ENCODE data around the gene NKIRAS1. TPM values are rescaled to one million over a fixed set of nuclear protein-coding genes. Genes with fewer than 3 reads are reported as not detected.

NKIRAS1 gene
- total RNA-seq: 10 to 100 TPM; 12.9 to 21.9 (median 15.8) TPM

DNA sequence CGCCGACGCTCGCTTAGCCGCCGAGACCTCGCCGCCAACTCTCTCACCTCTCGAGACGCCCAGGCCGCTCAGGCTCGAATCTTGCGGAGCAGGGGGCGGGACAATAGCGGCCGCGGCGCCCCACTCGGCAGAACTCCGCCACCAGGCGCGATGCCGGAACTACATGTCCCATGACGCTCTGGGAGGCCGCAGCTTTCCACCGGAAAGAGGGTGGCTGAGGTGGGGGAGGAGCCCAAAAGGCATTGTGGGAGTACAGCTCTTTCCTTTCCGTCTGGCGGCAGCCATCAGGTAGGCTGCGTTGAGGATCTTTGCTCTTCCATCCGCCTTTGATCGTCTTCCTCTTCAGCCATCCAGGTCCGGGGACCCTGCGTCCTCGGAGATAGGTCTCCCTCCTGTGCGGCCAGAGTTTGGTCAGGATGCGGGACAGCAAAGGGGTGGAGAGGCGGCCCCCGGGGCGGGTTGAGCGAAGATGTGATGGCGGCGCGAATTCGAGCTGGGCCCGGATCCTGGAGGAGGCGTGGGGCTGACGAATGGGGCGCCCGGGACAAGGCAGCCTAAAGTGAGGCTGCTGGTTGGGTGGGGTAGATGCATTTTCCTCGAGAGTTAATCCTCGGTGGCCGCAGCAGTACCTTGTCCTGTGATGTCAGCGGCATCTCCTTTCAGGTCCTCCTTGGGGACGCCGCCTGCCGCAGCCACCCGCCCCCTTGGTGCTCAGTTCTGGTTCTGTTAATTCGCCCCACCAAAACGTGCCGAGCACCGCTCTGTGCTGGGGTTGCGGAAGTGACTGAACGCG, at the start of gene NKIRAS1, which contains the start of gene RPL15:
TSS of gene NKIRAS1 (minus strand) at position 105 of the 793 bp plus-strand sequence. CDS start 6,086 bp downstream, outside the sequence.
TSS of gene RPL15 (plus strand) at position 247 of the 793 bp plus-strand sequence. CDS start 728 bp downstream, outside the sequence.
- TF ChIP-seq, protein P1, sequence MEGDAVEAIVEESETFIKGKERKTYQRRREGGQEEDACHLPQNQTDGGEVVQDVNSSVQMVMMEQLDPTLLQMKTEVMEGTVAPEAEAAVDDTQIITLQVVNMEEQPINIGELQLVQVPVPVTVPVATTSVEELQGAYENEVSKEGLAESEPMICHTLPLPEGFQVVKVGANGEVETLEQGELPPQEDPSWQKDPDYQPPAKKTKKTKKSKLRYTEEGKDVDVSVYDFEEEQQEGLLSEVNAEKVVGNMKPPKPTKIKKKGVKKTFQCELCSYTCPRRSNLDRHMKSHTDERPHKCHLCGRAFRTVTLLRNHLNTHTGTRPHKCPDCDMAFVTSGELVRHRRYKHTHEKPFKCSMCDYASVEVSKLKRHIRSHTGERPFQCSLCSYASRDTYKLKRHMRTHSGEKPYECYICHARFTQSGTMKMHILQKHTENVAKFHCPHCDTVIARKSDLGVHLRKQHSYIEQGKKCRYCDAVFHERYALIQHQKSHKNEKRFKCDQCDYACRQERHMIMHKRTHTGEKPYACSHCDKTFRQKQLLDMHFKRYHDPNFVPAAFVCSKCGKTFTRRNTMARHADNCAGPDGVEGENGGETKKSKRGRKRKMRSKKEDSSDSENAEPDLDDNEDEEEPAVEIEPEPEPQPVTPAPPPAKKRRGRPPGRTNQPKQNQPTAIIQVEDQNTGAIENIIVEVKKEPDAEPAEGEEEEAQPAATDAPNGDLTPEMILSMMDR (IDR thresholded peaks at IDR 0.05; ENCODE audit: low read depth): no peak

DNA sequence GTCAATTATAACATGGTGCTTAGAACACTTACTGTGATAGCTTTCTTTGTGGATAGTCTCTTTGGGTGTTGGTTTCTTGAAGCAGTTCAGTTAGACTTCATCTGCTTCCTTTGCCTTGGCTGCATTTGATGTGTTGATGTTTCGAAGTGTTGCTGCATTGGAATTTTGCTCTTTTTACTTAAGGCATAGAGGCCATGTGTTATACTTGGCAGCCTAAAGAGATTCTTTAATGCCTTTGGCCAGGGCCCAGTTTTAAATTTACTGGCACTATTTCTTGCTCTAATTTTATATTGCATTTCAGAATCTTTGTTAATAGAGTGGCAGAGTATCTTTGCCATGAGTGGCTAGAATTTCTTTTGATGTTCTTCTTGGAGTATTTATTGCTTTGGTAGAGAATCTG, 49.5 kb upstream of the NKIRAS1 start:
- TF ChIP-seq, protein P1 (IDR thresholded peaks at IDR 0.05; ENCODE audit: low read depth): no peak

DNA sequence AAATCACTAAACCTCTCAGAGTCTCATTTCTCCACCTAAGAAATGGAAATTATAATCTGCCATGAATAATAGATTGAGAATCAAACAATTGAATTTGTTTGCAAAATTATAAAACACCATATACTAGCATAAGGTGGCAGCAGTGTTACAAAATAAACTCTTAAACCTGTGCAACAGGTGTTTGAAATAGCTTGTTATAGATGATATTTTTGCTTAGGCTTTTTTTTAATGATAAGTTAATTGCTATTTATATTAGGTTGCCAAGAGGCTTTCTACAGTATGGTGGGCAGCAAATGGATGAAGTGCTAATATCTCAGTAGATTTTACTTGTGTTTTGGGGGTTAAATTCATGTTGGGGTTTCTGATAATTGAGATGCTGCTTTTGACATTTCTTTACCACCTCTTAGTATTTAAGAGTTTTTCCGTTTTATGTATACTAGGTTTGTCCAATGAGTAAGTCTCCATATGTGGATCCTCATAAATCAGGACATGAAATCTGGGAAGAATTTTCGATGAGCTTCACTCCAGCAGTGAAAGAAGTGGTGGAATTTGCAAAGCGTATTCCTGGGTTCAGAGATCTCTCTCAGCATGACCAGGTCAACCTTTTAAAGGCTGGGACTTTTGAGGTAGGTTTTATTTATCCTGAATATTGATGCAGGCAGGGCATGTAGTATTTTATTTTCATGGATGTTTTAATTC, 47.9 kb upstream of the NKIRAS1 start:
- TF ChIP-seq, protein P1 (IDR thresholded peaks at IDR 0.05; ENCODE audit: low read depth): no peak

DNA sequence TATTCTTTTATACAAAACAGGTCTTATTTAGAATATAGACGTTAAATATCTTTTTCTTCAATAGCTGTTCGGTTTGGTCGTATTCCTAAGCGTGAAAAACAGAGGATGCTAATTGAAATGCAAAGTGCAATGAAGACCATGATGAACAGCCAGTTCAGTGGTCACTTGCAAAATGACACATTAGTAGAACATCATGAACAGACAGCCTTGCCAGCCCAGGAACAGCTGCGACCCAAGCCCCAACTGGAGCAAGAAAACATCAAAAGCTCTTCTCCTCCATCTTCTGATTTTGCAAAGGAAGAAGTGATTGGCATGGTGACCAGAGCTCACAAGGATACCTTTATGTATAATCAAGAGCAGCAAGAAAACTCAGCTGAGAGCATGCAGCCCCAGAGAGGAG, 45.1 kb upstream of the NKIRAS1 start:
- TF ChIP-seq, protein P1 (IDR thresholded peaks at IDR 0.05; ENCODE audit: low read depth): no peak

DNA sequence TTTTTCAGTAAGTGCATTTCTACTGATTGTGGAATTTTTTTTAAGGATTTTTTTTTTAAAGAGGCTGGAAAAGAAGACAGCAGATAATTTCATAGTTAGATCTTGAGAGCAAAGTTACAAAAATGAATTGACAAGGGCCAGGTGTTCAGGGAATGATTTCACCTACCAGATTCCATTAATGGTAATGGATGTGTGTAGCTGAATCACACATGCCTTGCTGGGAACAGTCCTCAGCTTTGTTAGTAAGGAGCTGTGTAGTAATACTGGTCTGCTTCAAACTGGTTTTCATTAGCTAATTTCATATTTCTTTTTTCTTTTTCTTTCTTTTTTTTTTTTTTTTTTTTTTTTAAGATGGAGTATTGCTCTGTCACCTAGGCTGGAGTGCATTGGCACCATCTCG, 44.3 kb upstream of the NKIRAS1 start:
- TF ChIP-seq, protein P1 (IDR thresholded peaks at IDR 0.05; ENCODE audit: low read depth): no peak

DNA sequence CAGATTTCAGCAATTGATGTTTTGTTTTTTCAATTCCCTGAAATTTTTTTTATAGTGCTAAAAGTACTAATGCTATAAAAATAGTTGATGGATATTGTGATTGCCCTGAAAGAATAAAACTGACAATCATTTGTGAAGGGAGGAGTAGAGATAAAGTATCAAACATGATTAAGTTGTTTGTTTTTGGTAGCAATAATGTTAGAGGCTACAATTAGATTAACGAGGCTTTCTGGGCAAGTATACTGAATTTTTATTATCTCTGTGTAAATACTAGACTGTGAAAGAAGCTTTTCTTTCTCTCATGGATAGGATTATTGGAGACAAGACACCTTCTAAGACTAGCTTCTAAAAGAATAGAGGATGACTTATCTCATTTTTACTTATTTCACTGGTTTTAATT, 43.9 kb upstream of the NKIRAS1 start:
- TF ChIP-seq, protein P1 (IDR thresholded peaks at IDR 0.05; ENCODE audit: low read depth): no peak

All from subcutaneous adipose tissue (tissue), 4 donors.